Measurements from ENCODE around the gene SUOX.
A peak's percentile ranks its signal among the peaks of the same experiment; 100 is the strongest.
"Not testable (repeated sequence)": the region's sequence is repeated elsewhere in the genome, so short reads cannot be mapped to it uniquely, and the experiment has no call there.

SUOX gene

GRCh38 chr12:56020423-56021184 is 23.5 kb downstream of the SUOX start, which contains the start of gene IKZF4:
TSS of gene IKZF4 (plus strand) at chr12:56021043. CDS start at chr12:56021494, 451 bp downstream.
- no peak for DNase-seq (ENCODE audit: low read depth)

DNA sequence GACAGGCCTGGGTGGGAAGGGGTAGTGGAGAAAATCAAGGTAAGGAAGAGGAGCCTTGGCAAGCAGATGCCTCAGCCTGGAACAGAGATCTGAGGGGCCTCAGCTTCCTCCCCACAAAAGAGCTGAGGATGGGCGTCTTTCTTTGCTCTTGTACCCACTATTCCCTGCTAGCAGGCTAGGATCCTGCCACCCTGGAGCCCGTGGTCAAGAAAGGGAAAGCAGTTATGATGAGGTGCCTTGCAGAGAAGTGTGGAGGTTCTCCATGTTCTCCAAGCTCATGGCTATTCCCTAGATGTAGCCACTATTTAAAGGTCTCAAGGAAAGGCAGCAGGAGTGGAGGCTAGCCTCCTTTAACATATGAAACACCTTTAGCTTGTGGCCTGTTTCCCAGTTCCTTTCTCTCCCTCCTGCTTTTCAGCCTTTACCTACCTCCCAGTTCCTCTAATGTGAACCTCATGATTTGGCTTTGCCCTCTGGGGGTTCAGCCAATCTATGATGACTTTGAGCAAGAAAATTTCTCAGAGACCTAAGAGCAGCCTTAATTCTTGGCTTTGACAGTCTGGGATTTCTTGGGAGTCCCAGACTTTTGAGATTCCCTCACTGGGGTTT is 24.9 kb downstream of the SUOX start:
- DNase-seq (ENCODE audit: low read depth), result no peak

DNA sequence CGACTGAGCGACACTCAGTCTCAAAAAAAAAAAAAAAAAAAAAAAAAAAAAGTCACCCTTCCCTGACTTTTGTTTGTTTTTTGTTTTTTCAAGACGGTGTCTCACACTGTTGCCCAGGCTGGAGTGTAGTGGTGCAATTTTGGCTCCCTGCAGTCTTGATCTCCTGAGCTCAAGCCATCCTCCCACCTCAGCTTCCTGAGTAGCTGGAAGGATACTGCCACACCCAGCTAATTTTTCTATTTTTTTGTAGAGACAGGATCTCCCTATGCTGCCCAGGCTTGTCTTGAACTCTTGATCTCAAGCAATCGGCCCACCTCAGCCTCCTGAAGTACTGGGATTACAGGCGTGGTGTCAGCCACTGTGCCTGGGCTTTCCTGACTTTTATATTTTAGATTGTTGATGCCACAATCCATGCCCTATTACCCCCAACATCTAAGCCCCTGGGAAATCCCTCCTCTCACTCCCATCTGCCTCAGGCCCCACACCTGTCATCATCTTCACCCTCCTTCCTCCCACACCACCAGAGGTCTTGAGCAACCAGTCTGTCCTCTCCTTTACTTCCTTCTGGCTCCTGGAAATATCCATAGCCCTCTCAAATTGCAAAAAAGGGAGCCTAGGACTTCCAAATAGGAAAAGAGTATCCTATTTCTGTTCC is 31.6 kb downstream of the SUOX start:
- no peak for DNase-seq (ENCODE audit: low read depth)

DNA sequence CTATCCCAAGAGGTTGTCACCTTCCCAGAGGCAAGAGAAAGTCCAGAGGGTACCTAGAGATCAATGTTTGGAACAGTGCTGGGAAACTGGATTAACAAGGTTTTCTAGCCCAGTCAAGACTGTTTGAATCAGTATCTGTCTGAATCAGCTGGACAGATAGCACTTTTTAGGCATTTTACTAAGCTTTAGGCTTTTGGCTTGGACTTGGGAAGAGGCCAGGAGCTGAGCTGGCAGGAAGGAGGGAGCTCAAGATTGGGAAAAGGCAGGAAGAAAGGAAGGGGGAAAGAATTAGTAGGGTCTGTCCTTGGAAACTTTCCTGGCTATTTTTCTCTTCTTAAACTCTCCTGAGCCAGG is 32.1 kb downstream of the SUOX start:
- DNase-seq (ENCODE audit: low read depth), result no peak

DNA sequence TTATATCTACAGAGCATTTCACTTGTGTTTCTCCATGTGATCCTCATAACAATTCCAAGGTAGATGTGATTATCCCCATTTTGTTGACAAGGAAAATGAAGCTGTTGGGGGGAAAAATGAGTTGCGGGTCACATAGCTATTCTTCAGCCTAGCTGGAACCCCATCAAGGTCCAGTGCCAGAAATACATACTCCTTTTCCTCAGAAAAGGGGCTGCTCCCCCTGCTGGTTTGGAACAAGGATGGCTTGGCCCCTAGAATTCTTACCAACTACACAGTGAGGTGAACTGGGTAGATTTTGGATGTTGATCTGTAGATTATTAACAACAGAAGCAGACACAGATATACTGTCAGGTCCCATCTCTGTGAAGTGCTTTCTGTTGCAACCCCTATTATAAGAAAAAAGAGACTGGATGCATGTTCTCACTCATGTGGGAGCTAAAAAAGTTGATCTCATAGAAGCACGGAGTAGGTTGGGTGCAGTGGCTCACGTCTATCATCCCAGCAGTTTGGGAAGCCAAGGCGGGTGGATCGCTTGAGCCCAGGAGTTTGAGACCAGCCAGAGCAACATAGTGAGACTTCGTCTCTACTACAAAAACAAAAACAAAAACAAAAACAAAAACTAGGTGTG is 32.7 kb downstream of the SUOX start:
- no peak for DNase-seq (ENCODE audit: low read depth)

DNA sequence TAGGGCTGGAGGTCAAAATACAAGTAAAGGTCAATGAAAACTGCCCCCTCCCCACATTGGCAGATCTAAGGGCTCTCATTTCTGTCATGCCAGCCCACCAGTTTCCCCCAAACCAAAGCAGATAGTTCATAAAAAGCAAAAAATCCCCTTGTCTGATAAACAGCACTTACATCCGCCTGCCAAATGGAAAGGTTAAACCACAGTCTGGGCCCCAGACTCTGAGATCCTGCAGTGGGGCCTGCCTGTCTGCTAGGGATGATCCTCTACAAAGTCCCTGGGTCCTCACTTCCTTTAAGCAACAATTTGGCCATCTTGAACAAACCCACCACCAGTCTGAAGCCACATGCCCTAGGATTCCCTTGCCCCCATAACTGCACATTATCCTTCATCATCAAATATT is 34.9 kb downstream of the SUOX start:
- DNase-seq (ENCODE audit: low read depth), result no peak

DNA sequence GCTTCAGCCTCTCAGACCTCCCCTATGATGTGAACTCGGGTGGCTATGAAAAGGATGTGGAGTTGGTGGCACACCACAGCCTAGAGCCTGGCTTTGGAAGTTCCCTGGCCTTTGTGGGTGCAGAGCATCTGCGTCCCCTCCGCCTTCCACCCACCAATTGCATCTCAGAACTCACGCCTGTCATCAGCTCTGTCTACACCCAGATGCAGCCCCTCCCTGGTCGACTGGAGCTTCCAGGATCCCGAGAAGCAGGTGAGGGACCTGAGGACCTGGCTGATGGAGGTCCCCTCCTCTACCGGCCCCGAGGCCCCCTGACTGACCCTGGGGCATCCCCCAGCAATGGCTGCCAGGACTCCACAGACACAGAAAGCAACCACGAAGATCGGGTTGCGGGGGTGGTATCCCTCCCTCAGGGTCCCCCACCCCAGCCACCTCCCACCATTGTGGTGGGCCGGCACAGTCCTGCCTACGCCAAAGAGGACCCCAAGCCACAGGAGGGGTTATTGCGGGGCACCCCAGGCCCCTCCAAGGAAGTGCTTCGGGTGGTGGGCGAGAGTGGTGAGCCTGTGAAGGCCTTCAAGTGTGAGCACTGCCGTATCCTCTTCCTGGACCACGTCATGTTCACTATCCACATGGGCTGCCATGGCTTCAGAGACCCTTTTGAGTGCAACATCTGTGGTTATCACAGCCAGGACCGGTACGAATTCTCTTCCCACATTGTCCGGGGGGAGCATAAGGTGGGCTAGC is 37.7 kb downstream of the SUOX start:
- DNase-seq (ENCODE audit: low read depth), result no peak

- DNase-seq (ENCODE audit: low read depth), result no peak
Observed at GRCh38 chr12:56037161-56037560, 40.1 kb downstream of the SUOX start.

GRCh38 chr12:56038022-56038655 is 41.1 kb downstream of the SUOX start:
- no peak for DNase-seq (ENCODE audit: low read depth)

DNA sequence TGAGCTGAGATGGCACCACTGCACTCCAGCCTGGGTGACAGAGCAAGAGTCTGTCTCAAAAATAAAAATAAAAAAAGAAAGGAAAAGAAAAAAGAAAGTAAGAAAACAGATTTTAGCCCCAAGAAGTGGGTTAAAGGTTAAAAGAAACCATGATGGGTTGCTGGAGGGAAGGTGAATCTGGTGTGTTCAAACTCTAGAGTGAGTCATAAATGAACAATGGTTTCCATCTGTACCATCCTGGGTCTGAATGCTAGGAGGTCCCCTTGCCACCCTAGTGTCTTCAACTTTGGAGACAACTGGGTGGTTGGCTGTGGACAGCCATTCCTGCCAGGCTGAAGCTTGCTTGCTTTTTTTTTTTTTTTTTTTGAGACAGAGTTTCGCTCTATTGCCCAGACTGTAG is 43.1 kb downstream of the SUOX start:
- no peak for DNase-seq (ENCODE audit: low read depth)

GRCh38 chr12:56040963-56041551 is 44.0 kb downstream of the SUOX start:
- no peak for DNase-seq (ENCODE audit: low read depth)

- DNase-seq (ENCODE audit: low read depth), result peak; percentile 88
Observed at GRCh38 chr12:56041552-56042429, 44.7 kb downstream of the SUOX start, which contains the start of gene RPS26. TSS of gene RPS26 (plus strand) at chr12:56041918. CDS start at chr12:56042167, 249 bp downstream.

GRCh38 chr12:56042430-56042813 is 45.3 kb downstream of the SUOX start:
- DNase-seq (ENCODE audit: low read depth), result not testable (repeated sequence)

DNA sequence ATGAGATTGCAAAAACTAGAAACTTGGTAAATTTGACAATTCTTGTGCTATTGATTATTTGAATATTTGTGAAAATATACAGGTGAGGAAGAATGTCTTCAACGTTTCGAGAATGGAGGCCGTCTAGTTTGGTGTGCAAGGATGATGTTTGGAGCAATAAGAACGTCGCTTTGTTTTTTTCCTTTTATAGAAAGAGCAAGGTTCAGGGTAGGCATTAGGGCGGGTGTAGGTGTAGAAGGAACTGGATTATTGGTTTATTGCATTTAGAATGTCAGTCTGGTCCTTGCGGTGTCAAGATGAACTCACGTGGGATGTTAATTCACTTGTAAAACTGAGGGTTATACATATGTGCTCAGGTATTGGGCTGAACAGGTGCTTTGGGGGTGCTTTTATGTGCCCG is 45.8 kb downstream of the SUOX start:
- DNase-seq (ENCODE audit: low read depth), result no peak

DNA sequence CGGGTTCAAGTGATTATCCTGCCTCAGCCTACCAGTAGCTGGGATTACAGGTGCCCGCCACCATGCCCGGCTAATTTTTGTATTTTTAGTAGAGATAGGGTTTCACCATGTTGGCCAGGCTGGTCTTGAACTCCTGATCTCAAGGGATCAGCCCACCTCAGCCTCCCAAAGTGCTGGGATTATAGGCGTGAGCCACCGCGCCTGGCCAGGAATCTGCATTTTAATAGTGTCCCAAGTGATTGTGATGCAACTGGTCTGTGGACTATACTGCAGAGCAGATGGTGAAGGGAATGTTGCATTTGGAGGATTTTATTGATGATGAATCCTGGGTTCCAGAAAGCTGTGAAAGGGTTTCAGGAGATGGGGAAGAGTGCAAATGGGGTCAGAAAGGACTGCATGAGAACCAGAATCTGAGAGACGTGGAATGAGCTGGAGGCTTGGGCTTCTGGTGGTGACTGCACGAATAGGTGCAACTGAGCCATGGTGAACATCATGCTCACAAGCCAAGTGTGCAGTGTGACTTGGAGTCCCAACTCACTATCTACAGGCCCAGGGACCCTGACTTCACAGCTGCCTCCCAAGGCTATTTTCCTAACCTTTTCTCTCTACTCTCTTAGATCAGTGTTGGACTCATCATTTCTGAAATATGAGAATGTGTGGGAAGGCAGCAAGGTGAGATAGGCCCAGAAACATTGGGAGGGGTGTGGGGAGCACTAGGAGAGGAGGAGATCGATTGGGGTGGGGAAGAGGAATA is 49.1 kb downstream of the SUOX start:
- DNase-seq (ENCODE audit: low read depth), result no peak

DNA sequence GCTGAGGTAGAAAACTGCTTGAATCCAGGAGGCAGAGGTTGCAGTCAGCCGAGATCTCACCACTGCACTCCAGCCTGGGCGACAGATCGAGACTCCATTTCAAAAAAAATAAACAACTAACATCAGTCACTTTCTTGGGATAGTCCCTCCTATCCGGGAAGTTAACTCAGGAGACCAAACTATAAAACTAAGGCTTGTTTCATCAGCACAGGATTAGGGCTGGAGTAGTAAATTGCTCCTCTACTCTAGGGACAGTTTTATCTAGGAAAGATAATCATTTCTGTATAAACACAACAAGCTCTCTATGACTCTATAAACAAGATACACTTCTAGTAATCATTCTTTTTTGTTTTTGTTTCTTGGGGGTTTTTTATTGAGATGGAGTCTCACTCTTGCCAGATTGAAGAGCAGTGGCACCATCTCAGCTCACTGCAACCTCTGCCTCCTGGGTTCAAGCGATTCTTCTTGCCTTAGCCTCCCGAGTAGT is 56.4 kb downstream of the SUOX start:
- DNase-seq (ENCODE audit: low read depth), result no peak

Measured in stimulated activated CD8-positive, alpha-beta memory T cell treated with anti-CD3 and anti-CD28 coated beads, Interleukin-12 subunit alpha, Interleukin-12 subunit beta, amount 100 ng/mL, for 1 hour (primary cell).